IPS-15b (cell line): ENCODE measurements around the gene POTEJ.
"Not testable (repeated sequence)": the region's sequence is repeated elsewhere in the genome, so short reads cannot be mapped to it uniquely, and the experiment has no call there.

Source experiments
- H3K27me3 ChIP-seq: one replicate; pipeline ENCODE4 v1.6.1; 2013; ENCODE audit warnings: low read length; ENCODE audit not compliant: control insufficient read depth, insufficient read depth
- H3K36me3 ChIP-seq: one replicate; pipeline ENCODE4 v1.6.1; 2013; ENCODE audit warnings: low read length; ENCODE audit not compliant: control insufficient read depth, insufficient read depth
- H3K4me1 ChIP-seq: one replicate; pipeline ENCODE4 v1.6.1; 2013; ENCODE audit warnings: mild to moderate bottlenecking, low read length; ENCODE audit not compliant: control insufficient read depth, insufficient read depth
- H3K4me3 ChIP-seq: one replicate; pipeline ENCODE4 v1.5.1; 2013; ENCODE audit warnings: low read depth, low read length
- H3K9ac ChIP-seq: one replicate; pipeline ENCODE4 v1.6.1; 2013; ENCODE audit warnings: low read depth, mild to moderate bottlenecking, low read length
- H3K9me3 ChIP-seq: one replicate; pipeline ENCODE4 v1.6.1; 2013; ENCODE audit warnings: mild to moderate bottlenecking, low read length; ENCODE audit not compliant: control insufficient read depth, insufficient read depth

The POTEJ gene

GRCh38 chr2:130611140-130611539, at the start of gene POTEJ:
Gene POTEJ, plus strand, starts transcription at chr2:130611440. Its CDS starts 93 bp downstream, at chr2:130611533.
- H3K4me3 ChIP-seq, H3K27me3 ChIP-seq, H3K9me3 ChIP-seq, H3K9ac ChIP-seq, H3K36me3 ChIP-seq, H3K4me1 ChIP-seq: not testable (repeated sequence)

GRCh38 chr2:130566165-130566564, 45.1 kb upstream of the POTEJ start:
- H3K36me3 ChIP-seq: not testable (repeated sequence)

GRCh38 chr2:130571929-130572328, 39.3 kb upstream of the POTEJ start:
- H3K9ac ChIP-seq, H3K9me3 ChIP-seq, H3K36me3 ChIP-seq, H3K27me3 ChIP-seq, H3K4me3 ChIP-seq, H3K4me1 ChIP-seq: not testable (repeated sequence)

More at GRCh38 chr2:130566165-130566564, 45.1 kb upstream of the POTEJ start:
- not testable (repeated sequence) for H3K9me3 ChIP-seq, H3K4me1 ChIP-seq, H3K4me3 ChIP-seq, H3K9ac ChIP-seq, H3K27me3 ChIP-seq

- not testable (repeated sequence) for H3K4me3 ChIP-seq, H3K9me3 ChIP-seq, H3K9ac ChIP-seq, H3K27me3 ChIP-seq, H3K36me3 ChIP-seq, H3K4me1 ChIP-seq
Observed at GRCh38 chr2:130574230-130574629, 37.0 kb upstream of the POTEJ start.

GRCh38 chr2:130576209-130576784, 34.9 kb upstream of the POTEJ start:
- H3K9me3 ChIP-seq, H3K36me3 ChIP-seq, H3K9ac ChIP-seq, H3K4me1 ChIP-seq, H3K4me3 ChIP-seq, H3K27me3 ChIP-seq: not testable (repeated sequence)

- H3K36me3 ChIP-seq: not testable (repeated sequence)
Observed at GRCh38 chr2:130577559-130577958, 33.7 kb upstream of the POTEJ start.

GRCh38 chr2:130579121-130579520, 32.1 kb upstream of the POTEJ start:
- H3K9me3 ChIP-seq, H3K4me3 ChIP-seq, H3K4me1 ChIP-seq, H3K36me3 ChIP-seq, H3K27me3 ChIP-seq, H3K9ac ChIP-seq: not testable (repeated sequence)

More at GRCh38 chr2:130577559-130577958, 33.7 kb upstream of the POTEJ start:
- not testable (repeated sequence) for H3K9me3 ChIP-seq, H3K4me1 ChIP-seq, H3K4me3 ChIP-seq, H3K27me3 ChIP-seq, H3K9ac ChIP-seq

GRCh38 chr2:130581491-130581890, 29.7 kb upstream of the POTEJ start:
- H3K4me1 ChIP-seq, H3K9ac ChIP-seq, H3K9me3 ChIP-seq: not testable (repeated sequence)

GRCh38 chr2:130582970-130583369, 28.3 kb upstream of the POTEJ start:
- not testable (repeated sequence) for H3K36me3 ChIP-seq, H3K4me1 ChIP-seq, H3K9me3 ChIP-seq, H3K4me3 ChIP-seq, H3K27me3 ChIP-seq, H3K9ac ChIP-seq

More at GRCh38 chr2:130581491-130581890, 29.7 kb upstream of the POTEJ start:
- H3K4me3 ChIP-seq, H3K27me3 ChIP-seq, H3K36me3 ChIP-seq: not testable (repeated sequence)

- H3K36me3 ChIP-seq: not testable (repeated sequence)
Observed at GRCh38 chr2:130583582-130583981, 27.7 kb upstream of the POTEJ start.

GRCh38 chr2:130584726-130585125, 26.5 kb upstream of the POTEJ start:
- H3K9me3 ChIP-seq, H3K9ac ChIP-seq: not testable (repeated sequence)

More at GRCh38 chr2:130583582-130583981, 27.7 kb upstream of the POTEJ start:
- not testable (repeated sequence) for H3K4me1 ChIP-seq, H3K9ac ChIP-seq, H3K27me3 ChIP-seq, H3K4me3 ChIP-seq, H3K9me3 ChIP-seq

GRCh38 chr2:130588688-130589458, 22.4 kb upstream of the POTEJ start:
- not testable (repeated sequence) for H3K36me3 ChIP-seq, H3K4me1 ChIP-seq, H3K27me3 ChIP-seq, H3K9me3 ChIP-seq, H3K4me3 ChIP-seq, H3K9ac ChIP-seq

More at GRCh38 chr2:130584726-130585125, 26.5 kb upstream of the POTEJ start:
- not testable (repeated sequence) for H3K27me3 ChIP-seq, H3K4me1 ChIP-seq, H3K36me3 ChIP-seq, H3K4me3 ChIP-seq
